Measurements from ENCODE around the gene LRRC4C.

The LRRC4C gene

GRCh38 chr11:40095446-40095845 lies 1364.0 kb downstream of the LRRC4C start:
- no peak for DNase-seq (ENCODE audit: low read depth)

GRCh38 chr11:40094954-40095353 lies 1364.5 kb downstream of the LRRC4C start:
- no peak for DNase-seq (ENCODE audit: low read depth)

GRCh38 chr11:40080434-40080833 lies 1379.0 kb downstream of the LRRC4C start:
- DNase-seq (ENCODE audit: low read depth), result no peak
